ENCODE measurements around the gene H1-8.

Gene H1-8

GRCh38 chr3:129520960-129521359 lies 22.0 kb upstream of the H1-8 start:
- Histone ChIP-seq H3K36me3 (ENCODE audit: insufficient read depth, low read length) (no peaks in the 10 kb centered on the region), H3K9ac (ENCODE audit: low read depth, low read length) (no peak overlapping the region), H3K9me3 (ENCODE audit: control insufficient read depth, insufficient read depth, low read length) (no peaks in the 10 kb centered on the region), H3K4me1 (ENCODE audit: insufficient read depth, low read length) (no peaks in the 10 kb centered on the region)

- H3K36me3 ChIP-seq (ENCODE audit: insufficient read depth, low read length), result no peaks in the 10 kb centered on the region
- no peak overlapping the region for H3K9ac ChIP-seq (ENCODE audit: low read depth, low read length)
- peaks cover 5% of the 10 kb centered on the region; the same call in 1 of the 2 replicates for H3K4me1 ChIP-seq (ENCODE audit: insufficient read depth, low read length)
- no peaks in the 10 kb centered on the region for H3K9me3 ChIP-seq (ENCODE audit: control insufficient read depth, insufficient read depth, low read length)
Observed at GRCh38 chr3:129521611-129522010, 21.4 kb upstream of the H1-8 start.

GRCh38 chr3:129522953-129523352 lies 20.0 kb upstream of the H1-8 start:
- Histone ChIP-seq H3K4me1 (ENCODE audit: insufficient read depth, low read length) (peaks cover 5% of the 10 kb centered on the region; the same call in 1 of the 2 replicates), H3K9ac (ENCODE audit: low read depth, low read length) (no peak overlapping the region), H3K36me3 (ENCODE audit: insufficient read depth, low read length) (no peaks in the 10 kb centered on the region), H3K9me3 (ENCODE audit: control insufficient read depth, insufficient read depth, low read length) (no peaks in the 10 kb centered on the region)

- Histone ChIP-seq H3K4me1 (ENCODE audit: insufficient read depth, low read length) (peaks cover 5% of the 10 kb centered on the region; the same call in 1 of the 2 replicates), H3K9me3 (ENCODE audit: control insufficient read depth, insufficient read depth, low read length) (no peaks in the 10 kb centered on the region)
Observed at GRCh38 chr3:129524081-129524480, 18.9 kb upstream of the H1-8 start.

DNA sequence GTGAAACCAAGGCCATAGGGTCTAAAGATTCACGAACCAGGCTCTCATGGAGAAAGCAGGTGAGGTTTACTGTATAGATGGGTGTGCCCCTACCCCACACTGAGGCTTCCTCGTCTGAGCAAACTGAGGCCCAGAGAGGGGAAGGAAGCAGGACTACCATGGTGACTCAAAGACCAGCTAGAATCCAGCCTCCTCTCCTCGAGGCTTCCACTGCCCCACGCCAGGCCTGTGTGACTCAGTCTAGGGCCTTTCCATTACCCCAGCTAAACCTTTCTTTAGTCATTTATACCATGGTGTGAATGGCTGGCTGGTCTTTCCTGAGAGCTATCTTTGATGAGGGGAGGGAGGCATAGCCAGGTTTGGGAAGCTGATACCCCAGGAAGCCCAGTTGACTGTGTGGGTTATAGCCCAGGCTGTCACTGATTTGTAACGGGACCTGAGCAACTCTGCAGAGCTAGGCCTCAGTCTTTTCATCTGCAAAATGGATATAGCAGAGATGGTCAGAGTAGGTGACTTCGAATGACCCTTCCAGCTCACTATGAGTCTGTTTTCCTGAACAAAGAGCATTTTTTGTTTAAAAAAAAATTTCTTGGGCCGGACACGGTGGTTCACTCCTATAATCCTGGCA lies 17.5 kb upstream of the H1-8 start:
- H3K9ac ChIP-seq (ENCODE audit: low read depth, low read length), result no peak overlapping the region
- no peaks in the 10 kb centered on the region for H3K36me3 ChIP-seq (ENCODE audit: insufficient read depth, low read length)
- H3K9me3 ChIP-seq (ENCODE audit: control insufficient read depth, insufficient read depth, low read length), result no peaks in the 10 kb centered on the region
- H3K4me1 ChIP-seq (ENCODE audit: insufficient read depth, low read length), result peaks cover 17% of the 10 kb centered on the region

More at GRCh38 chr3:129524081-129524480, 18.9 kb upstream of the H1-8 start:
- no peaks in the 10 kb centered on the region for H3K36me3 ChIP-seq (ENCODE audit: insufficient read depth, low read length)
- H3K9ac ChIP-seq (ENCODE audit: low read depth, low read length), result no peak overlapping the region

DNA sequence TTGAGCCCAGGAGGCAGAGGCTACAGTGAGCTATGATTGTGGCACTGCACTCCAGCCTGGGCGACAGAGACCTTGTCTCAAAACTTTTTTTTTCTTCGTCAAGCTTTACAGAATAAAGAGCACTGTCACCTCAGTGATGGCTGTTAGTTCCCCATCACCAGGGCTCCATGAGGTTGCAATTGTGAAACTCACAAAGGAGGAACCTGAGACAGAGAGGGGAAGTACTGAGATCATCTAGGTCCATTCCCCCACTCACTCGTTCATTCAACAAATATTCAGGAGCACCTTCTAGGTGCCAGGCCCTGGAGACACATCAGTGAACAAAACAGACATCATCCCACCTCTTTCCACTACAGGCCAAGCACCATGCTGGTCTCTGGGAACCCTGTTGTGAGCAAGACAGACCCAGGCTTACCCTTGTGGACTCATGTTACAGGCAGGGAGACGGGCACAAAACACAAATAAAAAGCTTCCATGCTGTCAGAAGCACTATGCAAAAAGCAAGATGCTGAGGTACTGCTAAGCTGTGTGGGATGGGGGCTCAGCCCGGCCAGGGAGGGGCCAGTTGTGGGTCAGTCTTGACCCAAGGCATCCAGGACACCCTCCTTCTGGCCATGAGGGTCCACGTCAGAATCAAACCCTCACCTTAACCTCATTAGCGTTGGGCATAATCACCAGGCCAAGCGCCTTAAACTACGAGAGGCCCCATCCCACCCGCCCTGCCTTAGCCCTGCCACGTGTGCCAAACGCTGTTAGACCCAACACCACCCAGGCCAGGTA lies 16.7 kb upstream of the H1-8 start:
- Histone ChIP-seq H3K9ac (ENCODE audit: low read depth, low read length) (no peak overlapping the region), H3K36me3 (ENCODE audit: insufficient read depth, low read length) (no peaks in the 10 kb centered on the region), H3K4me1 (ENCODE audit: insufficient read depth, low read length) (peaks cover 22% of the 10 kb centered on the region), H3K9me3 (ENCODE audit: control insufficient read depth, insufficient read depth, low read length) (no peaks in the 10 kb centered on the region)

DNA sequence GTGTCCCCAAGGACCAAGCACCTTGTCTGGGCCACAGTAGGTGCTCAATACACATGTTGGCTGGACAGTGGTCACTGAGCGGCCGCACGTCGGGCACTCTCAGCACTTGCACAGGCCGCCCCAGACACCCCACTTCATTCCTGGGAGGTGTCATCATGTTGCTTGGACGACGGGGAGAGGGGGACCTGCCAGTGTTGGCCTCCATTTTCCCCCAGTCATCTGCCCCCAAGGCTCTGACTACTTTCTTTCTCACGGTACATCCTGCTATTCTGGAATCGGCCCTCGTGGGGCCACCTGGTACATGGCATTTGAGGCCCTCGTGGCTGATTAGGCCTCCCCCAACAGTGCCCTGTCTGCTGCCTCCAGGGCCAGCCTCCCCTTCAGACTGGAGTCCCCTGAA lies 15.7 kb upstream of the H1-8 start:
- no peaks in the 10 kb centered on the region for H3K9me3 ChIP-seq (ENCODE audit: control insufficient read depth, insufficient read depth, low read length)
- peaks cover 22% of the 10 kb centered on the region for H3K4me1 ChIP-seq (ENCODE audit: insufficient read depth, low read length)
- H3K36me3 ChIP-seq (ENCODE audit: insufficient read depth, low read length), result no peaks in the 10 kb centered on the region
- no peak overlapping the region for H3K9ac ChIP-seq (ENCODE audit: low read depth, low read length)

DNA sequence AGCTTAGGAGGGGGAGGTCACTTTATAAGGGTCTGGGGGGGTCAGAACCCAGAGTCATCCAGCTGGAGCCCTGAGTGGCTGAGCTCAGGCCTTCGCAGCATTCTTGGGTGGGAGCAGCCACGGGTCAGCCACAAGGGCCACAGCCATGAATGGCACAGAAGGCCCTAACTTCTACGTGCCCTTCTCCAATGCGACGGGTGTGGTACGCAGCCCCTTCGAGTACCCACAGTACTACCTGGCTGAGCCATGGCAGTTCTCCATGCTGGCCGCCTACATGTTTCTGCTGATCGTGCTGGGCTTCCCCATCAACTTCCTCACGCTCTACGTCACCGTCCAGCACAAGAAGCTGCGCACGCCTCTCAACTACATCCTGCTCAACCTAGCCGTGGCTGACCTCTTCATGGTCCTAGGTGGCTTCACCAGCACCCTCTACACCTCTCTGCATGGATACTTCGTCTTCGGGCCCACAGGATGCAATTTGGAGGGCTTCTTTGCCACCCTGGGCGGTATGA lies 14.3 kb upstream of the H1-8 start, which contains the start of gene RHO:
Gene RHO, plus strand, starts transcription at position 51 of the 512 bp plus-strand sequence. Its CDS starts 95 bp downstream, at position 146.
- Histone ChIP-seq H3K4me1 (ENCODE audit: insufficient read depth, low read length) (peaks cover 22% of the 10 kb centered on the region), H3K9ac (ENCODE audit: low read depth, low read length) (no peak within 1 kb of the TSS), H3K36me3 (ENCODE audit: insufficient read depth, low read length) (no peaks in the 10 kb centered on the region), H3K9me3 (ENCODE audit: control insufficient read depth, insufficient read depth, low read length) (no peaks in the 10 kb centered on the region)

DNA sequence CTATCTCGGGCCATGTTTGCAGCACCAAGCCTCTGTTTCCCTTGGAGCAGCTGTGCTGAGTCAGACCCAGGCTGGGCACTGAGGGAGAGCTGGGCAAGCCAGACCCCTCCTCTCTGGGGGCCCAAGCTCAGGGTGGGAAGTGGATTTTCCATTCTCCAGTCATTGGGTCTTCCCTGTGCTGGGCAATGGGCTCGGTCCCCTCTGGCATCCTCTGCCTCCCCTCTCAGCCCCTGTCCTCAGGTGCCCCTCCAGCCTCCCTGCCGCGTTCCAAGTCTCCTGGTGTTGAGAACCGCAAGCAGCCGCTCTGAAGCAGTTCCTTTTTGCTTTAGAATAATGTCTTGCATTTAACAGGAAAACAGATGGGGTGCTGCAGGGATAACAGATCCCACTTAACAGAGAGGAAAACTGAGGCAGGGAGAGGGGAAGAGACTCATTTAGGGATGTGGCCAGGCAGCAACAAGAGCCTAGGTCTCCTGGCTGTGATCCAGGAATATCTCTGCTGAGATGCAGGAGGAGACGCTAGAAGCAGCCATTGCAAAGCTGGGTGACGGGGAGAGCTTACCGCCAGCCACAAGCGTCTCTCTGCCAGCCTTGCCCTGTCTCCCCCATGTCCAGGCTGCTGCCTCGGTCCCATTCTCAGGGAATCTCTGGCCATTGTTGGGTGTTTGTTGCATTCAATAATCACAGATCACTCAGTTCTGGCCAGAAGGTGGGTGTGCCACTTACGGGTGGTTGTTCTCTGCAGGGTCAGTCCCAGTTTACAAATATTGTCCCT lies 13.4 kb upstream of the H1-8 start:
- H3K4me1 ChIP-seq (ENCODE audit: insufficient read depth, low read length), result peaks cover 28% of the 10 kb centered on the region
- H3K9ac ChIP-seq (ENCODE audit: low read depth, low read length), result no peak overlapping the region
- H3K36me3 ChIP-seq (ENCODE audit: insufficient read depth, low read length), result no peaks in the 10 kb centered on the region
- H3K9me3 ChIP-seq (ENCODE audit: control insufficient read depth, insufficient read depth, low read length), result no peaks in the 10 kb centered on the region

DNA sequence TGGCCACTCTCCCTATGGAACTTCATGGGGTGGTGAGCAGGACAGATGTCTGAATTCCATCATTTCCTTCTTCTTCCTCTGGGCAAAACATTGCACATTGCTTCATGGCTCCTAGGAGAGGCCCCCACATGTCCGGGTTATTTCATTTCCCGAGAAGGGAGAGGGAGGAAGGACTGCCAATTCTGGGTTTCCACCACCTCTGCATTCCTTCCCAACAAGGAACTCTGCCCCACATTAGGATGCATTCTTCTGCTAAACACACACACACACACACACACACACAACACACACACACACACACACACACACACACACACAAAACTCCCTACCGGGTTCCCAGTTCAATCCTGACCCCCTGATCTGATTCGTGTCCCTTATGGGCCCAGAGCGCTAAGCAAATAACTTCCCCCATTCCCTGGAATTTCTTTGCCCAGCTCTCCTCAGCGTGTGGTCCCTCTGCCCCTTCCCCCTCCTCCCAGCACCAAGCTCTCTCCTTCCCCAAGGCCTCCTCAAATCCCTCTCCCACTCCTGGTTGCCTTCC lies 12.7 kb upstream of the H1-8 start:
- Histone ChIP-seq H3K4me1 (ENCODE audit: insufficient read depth, low read length) (peaks cover 28% of the 10 kb centered on the region), H3K36me3 (ENCODE audit: insufficient read depth, low read length) (no peaks in the 10 kb centered on the region), H3K9me3 (ENCODE audit: control insufficient read depth, insufficient read depth, low read length) (no peaks in the 10 kb centered on the region; the same call in 1 of the 2 replicates), H3K9ac (ENCODE audit: low read depth, low read length) (no peak overlapping the region)

DNA sequence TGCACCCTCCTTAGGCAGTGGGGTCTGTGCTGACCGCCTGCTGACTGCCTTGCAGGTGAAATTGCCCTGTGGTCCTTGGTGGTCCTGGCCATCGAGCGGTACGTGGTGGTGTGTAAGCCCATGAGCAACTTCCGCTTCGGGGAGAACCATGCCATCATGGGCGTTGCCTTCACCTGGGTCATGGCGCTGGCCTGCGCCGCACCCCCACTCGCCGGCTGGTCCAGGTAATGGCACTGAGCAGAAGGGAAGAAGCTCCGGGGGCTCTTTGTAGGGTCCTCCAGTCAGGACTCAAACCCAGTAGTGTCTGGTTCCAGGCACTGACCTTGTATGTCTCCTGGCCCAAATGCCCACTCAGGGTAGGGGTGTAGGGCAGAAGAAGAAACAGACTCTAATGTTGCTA lies 12.2 kb upstream of the H1-8 start:
- Histone ChIP-seq H3K9ac (ENCODE audit: low read depth, low read length) (no peak overlapping the region), H3K9me3 (ENCODE audit: control insufficient read depth, insufficient read depth, low read length) (no peaks in the 10 kb centered on the region; the same call in 1 of the 2 replicates), H3K4me1 (ENCODE audit: insufficient read depth, low read length) (peaks cover 28% of the 10 kb centered on the region)

GRCh38 chr3:129531699-129532098 lies 11.3 kb upstream of the H1-8 start:
- Histone ChIP-seq H3K36me3 (ENCODE audit: insufficient read depth, low read length) (no peaks in the 10 kb centered on the region), H3K4me1 (ENCODE audit: insufficient read depth, low read length) (peaks cover 24% of the 10 kb centered on the region), H3K9me3 (ENCODE audit: control insufficient read depth, insufficient read depth, low read length) (no peaks in the 10 kb centered on the region; the same call in 1 of the 2 replicates), H3K9ac (ENCODE audit: low read depth, low read length) (no peak overlapping the region)

More for the DNA sequence above, 12.2 kb upstream of the H1-8 start:
- H3K36me3 ChIP-seq (ENCODE audit: insufficient read depth, low read length), result no peaks in the 10 kb centered on the region

DNA sequence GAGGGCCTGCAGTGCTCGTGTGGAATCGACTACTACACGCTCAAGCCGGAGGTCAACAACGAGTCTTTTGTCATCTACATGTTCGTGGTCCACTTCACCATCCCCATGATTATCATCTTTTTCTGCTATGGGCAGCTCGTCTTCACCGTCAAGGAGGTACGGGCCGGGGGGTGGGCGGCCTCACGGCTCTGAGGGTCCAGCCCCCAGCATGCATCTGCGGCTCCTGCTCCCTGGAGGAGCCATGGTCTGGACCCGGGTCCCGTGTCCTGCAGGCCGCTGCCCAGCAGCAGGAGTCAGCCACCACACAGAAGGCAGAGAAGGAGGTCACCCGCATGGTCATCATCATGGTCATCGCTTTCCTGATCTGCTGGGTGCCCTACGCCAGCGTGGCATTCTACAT lies 10.7 kb upstream of the H1-8 start:
- H3K9me3 ChIP-seq (ENCODE audit: control insufficient read depth, insufficient read depth, low read length), result no peaks in the 10 kb centered on the region; the same call in 1 of the 2 replicates
- H3K36me3 ChIP-seq (ENCODE audit: insufficient read depth, low read length), result no peaks in the 10 kb centered on the region
- H3K4me1 ChIP-seq (ENCODE audit: insufficient read depth, low read length), result peaks cover 28% of the 10 kb centered on the region
- H3K9ac ChIP-seq (ENCODE audit: low read depth, low read length), result no peak overlapping the region

GRCh38 chr3:129533406-129533805 lies 9.6 kb upstream of the H1-8 start:
- Histone ChIP-seq H3K9ac (ENCODE audit: low read depth, low read length) (no peak overlapping the region), H3K9me3 (ENCODE audit: control insufficient read depth, insufficient read depth, low read length) (no peaks in the 10 kb centered on the region; the same call in 1 of the 2 replicates), H3K4me1 (ENCODE audit: insufficient read depth, low read length) (peaks cover 28% of the 10 kb centered on the region), H3K36me3 (ENCODE audit: insufficient read depth, low read length) (no peaks in the 10 kb centered on the region)

All from ES-I3 (cell line).